ENCODE measurements around the gene SLFN5.

DNA sequence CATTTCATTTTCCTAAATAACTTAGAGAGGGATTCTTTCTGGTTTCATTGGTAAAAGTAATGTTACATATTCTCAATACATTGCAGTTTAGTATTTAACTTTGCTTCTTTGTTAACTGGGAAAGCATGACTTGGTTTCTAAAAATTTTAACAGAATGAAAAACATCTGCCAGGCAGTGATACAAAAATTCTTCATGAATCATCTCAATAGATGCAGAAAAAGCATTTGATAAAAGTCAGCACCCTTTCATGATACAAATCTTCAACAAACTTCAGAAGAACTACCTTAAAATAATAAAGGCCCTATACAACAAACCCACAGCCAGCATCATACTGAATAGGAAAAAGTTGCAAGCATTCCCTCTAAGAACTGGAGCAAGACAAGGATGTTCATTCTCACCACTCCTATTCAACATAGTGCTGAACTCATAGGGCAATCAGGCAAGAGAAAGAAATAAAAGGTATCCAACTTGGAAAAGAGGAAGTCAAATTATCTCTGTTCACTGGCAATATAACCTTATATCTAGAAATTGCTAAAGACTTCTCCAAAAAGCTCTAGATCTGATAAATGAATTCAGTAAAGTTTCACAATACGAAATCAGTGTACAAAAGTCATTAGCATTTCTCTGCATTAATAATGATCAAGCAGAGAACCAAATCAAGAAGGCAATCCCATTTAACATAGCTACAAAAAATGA is 50.4 kb downstream of the SLFN5 start:
- no peak for TF ChIP-seq CTCF (conservative IDR thresholded peaks at IDR 0.05 in 1 of 2, IDR thresholded peaks at IDR 0.05 in 1 of 2; ENCODE audit: low read depth in 1 of 2, low read length in 2 of 2)
- no peak for TF ChIP-seq EZH2 (IDR thresholded peaks at IDR 0.05; ENCODE audit: low read length, missing control alignments)
